Panc1 (cell line): ENCODE data around the gene ESR1. TPM values are rescaled to one million over a fixed set of nuclear protein-coding genes. Genes with fewer than 3 reads are reported as not detected.

Experiments
- ATAC-seq: fragments of 200-7000 bp; cut with Tn5 transposase; 2 replicates; pipeline ENCODE4 v1.9.1; 2020; ENCODE audit warnings: mild to moderate bottlenecking, moderate library complexity
- BruUV-seq: library from RNA; stranded (reverse); fragments of 400-500 nt; replicated peaks from 2 replicates; lab custom pipeline; 2021; lab: Mats Ljungman, UMichigan
- CTCF ChIA-PET: fragments of 300-600 bp; sonication (Branson Sonifier 250); formaldehyde crosslinking; loops from one replicate; lab custom pipeline; 2022; ENCODE audit warnings: antibody characterized with exemption; lab: Charles Lee
- POLR2A ChIA-PET: fragments of 300-600 bp; sonication (Branson Sonifier 250); formaldehyde crosslinking; loops from one replicate; lab custom pipeline; 2022; ENCODE audit warnings: antibody characterized with exemption; lab: Charles Lee
- DNase-seq: peaks from one replicate; pipeline ENCODE4 v3.0.0-alpha.2; 2010; ENCODE audit warnings: low read depth, low spot score
- H3K27ac ChIP-seq: 2 replicates; pipeline ENCODE4 v1.5.1; 2011; ENCODE audit warnings: mild to moderate bottlenecking, low read length, inconsistent platforms
- H3K27me3 ChIP-seq: fragments of 200-500 bp; sonication (Bioruptor generic); 2 replicates; pipeline ENCODE4 v1.6.0; 2014; ENCODE audit warnings: low read length, inconsistent platforms; ENCODE audit not compliant: control insufficient read depth, insufficient read depth
- H3K36me3 ChIP-seq: fragments of 200-500 bp; sonication (Bioruptor generic); 2 replicates; pipeline ENCODE4 v1.5.1; 2014; ENCODE audit warnings: inconsistent platforms, mild to moderate bottlenecking, low read length, moderate library complexity; ENCODE audit not compliant: control insufficient read depth, insufficient read depth
- H3K4me1 ChIP-seq: 2 replicates; pipeline ENCODE4 v1.5.1; 2011; ENCODE audit warnings: inconsistent platforms, mild to moderate bottlenecking, low read length, moderate library complexity; ENCODE audit not compliant: control insufficient read depth, insufficient read depth
- H3K4me3 ChIP-seq, 2 experiments: 2 replicates each; pipeline ENCODE4 v1.5.1; 2011 to 2012; ENCODE audit warnings: low read depth in 2 of 2, low read length in 2 of 2, mild to moderate bottlenecking in 2 of 2, inconsistent platforms in 1 of 2, moderate library complexity in 1 of 2
- H3K9me3 ChIP-seq: fragments of 200-500 bp; sonication (Bioruptor generic); 2 replicates; pipeline ENCODE4 v1.5.1; 2014; ENCODE audit warnings: low read depth, mild to moderate bottlenecking, inconsistent platforms, low read length, moderate library complexity; ENCODE audit not compliant: control insufficient read depth, insufficient read depth
- POLR2AphosphoS5 ChIP-seq: IDR thresholded peaks from 2 replicates; pipeline ENCODE4 v1.6.1; 2012; ENCODE audit warnings: mild to moderate bottlenecking, low read depth, low read length, moderate library complexity
- SIN3A ChIP-seq: IDR thresholded peaks from 2 replicates; pipeline ENCODE4 v1.6.1; 2012; ENCODE audit warnings: low read depth, mild to moderate bottlenecking, low read length, moderate library complexity, borderline replicate concordance; ENCODE audit not compliant: insufficient read depth
- TCF7L2 ChIP-seq: IDR thresholded peaks from 2 replicates; pipeline ENCODE4 v1.6.1; 2011; ENCODE audit warnings: mild to moderate bottlenecking, low read depth, low read length, inconsistent platforms
- in situ Hi-C: cut with HindIII; loops from 2 replicates; pipeline ENCODE4 v1.10.0; 2016; ENCODE audit warnings: low sequenced_read_pairs, low pct_unique_long_range_greater_than_20kb
- intact Hi-C: fragments of 100-400 bp; cut with micrococcal nuclease; formaldehyde crosslinking; loops from one replicate; pipeline ENCODE4 v1.10.0; 2022; ENCODE audit not compliant: unreplicated experiment
- total RNA-seq: library from RNA; stranded (reverse); gene quantifications from one replicate; pipeline ENCODE4 v1.2.1, GENCODE V29; 2021; ENCODE audit not compliant: unreplicated experiment
- TF ChIP-seq, protein P1 (sequence below), 2 experiments: IDR thresholded peaks; 2 replicates each; pipeline ENCODE4 v1.6.1; 2011 to 2012; ENCODE audit warnings: low read depth in 2 of 2, control low read depth in 1 of 2, low read length in 1 of 2, mild to moderate bottlenecking in 1 of 2, moderate library complexity in 1 of 2; ENCODE audit not compliant: insufficient read depth in 1 of 2
- TF ChIP-seq, protein P2 (sequence below): fragments of 450-650 bp; IDR thresholded peaks from 2 replicates; pipeline ENCODE4 v1.5.1; 2017; ENCODE audit warnings: mild to moderate bottlenecking

ESR1 gene
- total RNA-seq, 1 experiment from 2014 or later = 0.03 TPM

DNA sequence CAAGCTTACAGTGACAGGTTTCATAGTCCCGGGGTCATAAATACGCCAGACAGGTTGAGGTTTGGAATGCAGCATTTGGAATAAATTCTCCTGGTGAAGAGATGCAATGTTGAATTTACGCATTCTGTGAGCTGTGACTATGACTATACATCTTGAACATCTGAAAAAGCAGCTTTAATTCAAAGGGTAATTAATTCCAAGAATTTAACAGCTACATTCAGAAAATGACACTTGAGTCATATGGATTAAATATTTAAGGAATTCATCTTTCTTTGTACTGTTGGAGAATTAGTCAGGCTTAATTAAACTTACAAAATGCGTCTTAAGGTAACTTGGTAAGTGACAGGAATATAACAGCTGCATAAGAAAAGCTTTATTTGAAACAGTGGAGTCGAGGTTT lies 74.7 kb downstream of the ESR1 start:
- TF ChIP-seq, protein P1, sequence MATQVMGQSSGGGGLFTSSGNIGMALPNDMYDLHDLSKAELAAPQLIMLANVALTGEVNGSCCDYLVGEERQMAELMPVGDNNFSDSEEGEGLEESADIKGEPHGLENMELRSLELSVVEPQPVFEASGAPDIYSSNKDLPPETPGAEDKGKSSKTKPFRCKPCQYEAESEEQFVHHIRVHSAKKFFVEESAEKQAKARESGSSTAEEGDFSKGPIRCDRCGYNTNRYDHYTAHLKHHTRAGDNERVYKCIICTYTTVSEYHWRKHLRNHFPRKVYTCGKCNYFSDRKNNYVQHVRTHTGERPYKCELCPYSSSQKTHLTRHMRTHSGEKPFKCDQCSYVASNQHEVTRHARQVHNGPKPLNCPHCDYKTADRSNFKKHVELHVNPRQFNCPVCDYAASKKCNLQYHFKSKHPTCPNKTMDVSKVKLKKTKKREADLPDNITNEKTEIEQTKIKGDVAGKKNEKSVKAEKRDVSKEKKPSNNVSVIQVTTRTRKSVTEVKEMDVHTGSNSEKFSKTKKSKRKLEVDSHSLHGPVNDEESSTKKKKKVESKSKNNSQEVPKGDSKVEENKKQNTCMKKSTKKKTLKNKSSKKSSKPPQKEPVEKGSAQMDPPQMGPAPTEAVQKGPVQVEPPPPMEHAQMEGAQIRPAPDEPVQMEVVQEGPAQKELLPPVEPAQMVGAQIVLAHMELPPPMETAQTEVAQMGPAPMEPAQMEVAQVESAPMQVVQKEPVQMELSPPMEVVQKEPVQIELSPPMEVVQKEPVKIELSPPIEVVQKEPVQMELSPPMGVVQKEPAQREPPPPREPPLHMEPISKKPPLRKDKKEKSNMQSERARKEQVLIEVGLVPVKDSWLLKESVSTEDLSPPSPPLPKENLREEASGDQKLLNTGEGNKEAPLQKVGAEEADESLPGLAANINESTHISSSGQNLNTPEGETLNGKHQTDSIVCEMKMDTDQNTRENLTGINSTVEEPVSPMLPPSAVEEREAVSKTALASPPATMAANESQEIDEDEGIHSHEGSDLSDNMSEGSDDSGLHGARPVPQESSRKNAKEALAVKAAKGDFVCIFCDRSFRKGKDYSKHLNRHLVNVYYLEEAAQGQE (IDR thresholded peaks at IDR 0.05; ENCODE audit: insufficient read depth in 1 of 2, low read depth in 2 of 2, low read length in 1 of 2) = no peak
- TF ChIP-seq, protein P2, sequence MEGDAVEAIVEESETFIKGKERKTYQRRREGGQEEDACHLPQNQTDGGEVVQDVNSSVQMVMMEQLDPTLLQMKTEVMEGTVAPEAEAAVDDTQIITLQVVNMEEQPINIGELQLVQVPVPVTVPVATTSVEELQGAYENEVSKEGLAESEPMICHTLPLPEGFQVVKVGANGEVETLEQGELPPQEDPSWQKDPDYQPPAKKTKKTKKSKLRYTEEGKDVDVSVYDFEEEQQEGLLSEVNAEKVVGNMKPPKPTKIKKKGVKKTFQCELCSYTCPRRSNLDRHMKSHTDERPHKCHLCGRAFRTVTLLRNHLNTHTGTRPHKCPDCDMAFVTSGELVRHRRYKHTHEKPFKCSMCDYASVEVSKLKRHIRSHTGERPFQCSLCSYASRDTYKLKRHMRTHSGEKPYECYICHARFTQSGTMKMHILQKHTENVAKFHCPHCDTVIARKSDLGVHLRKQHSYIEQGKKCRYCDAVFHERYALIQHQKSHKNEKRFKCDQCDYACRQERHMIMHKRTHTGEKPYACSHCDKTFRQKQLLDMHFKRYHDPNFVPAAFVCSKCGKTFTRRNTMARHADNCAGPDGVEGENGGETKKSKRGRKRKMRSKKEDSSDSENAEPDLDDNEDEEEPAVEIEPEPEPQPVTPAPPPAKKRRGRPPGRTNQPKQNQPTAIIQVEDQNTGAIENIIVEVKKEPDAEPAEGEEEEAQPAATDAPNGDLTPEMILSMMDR = no peak
- TF ChIP-seq POLR2AphosphoS5 (no peak), TCF7L2 (no peak), SIN3A (no peak)
- BruUV-seq = no TSS peak
- ATAC-seq (no peak), DNase-seq (no peak)
- H3K4me1 ChIP-seq = no peaks in the 10 kb centered on the region
- POLR2A ChIA-PET = no interaction called here
- intact Hi-C loops = no loop called here
- no peaks in the 10 kb centered on the region for H3K9me3 ChIP-seq
- H3K36me3 ChIP-seq = no peaks in the 10 kb centered on the region
- H3K27me3 ChIP-seq = no peaks in the 10 kb centered on the region
- no peak overlapping the region for H3K27ac ChIP-seq
- in situ Hi-C loops = no loop called here
- no peak overlapping the region for H3K4me3 ChIP-seq
- CTCF ChIA-PET = no interaction called here

DNA sequence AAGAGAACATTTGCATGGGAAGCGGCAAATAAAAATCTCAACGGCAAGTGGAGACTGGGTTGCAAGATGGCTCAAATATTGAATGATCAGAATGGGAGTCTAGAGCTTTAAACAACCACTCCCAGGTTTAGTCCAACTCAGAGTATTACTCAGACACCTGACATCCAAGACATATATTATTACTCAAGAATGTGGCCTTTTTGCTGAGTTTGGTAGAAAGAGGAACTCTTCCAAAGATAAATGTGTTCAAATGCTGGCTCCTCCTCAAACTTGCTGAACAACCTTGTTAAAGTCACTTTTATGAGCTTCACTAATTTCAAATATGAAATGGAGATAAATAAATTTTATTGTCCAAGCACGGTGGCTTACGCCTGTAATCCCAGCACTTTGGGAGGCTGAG lies 77.8 kb downstream of the ESR1 start:
- no peaks in the 10 kb centered on the region for H3K9me3 ChIP-seq
- ATAC-seq = no peak
- no peak overlapping the region for H3K27ac ChIP-seq
- H3K4me1 ChIP-seq = no peaks in the 10 kb centered on the region
- H3K27me3 ChIP-seq = no peaks in the 10 kb centered on the region
- ChIA-PET CTCF (no interaction called here), POLR2A (no interaction called here)
- no peaks in the 10 kb centered on the region for H3K36me3 ChIP-seq
- DNase-seq = no peak
- TF ChIP-seq SIN3A (no peak), POLR2AphosphoS5 (no peak), TCF7L2 (no peak)
- TF ChIP-seq, protein P1 (IDR thresholded peaks at IDR 0.05; ENCODE audit: insufficient read depth in 1 of 2, low read depth in 2 of 2, low read length in 1 of 2) = no peak
- TF ChIP-seq, protein P2 = no peak
- H3K4me3 ChIP-seq = no peak overlapping the region
- no TSS peak for BruUV-seq
- in situ Hi-C loops (no loop called here), intact Hi-C loops (no loop called here)
